ENCODE results near the gene CGRRF1. TPM values are rescaled to one million over a fixed set of nuclear protein-coding genes. Genes with fewer than 3 reads are reported as not detected.

The CGRRF1 gene
- total RNA-seq, 1 donor from 2014 or later = 18.7 TPM

- Mint-ChIP-seq H3K27me3 (ENCODE audit: unreplicated experiment) (peaks cover 4% of the 10 kb centered on the region), H3K4me1 (ENCODE audit: low read depth, unreplicated experiment) (no peaks in the 10 kb centered on the region), H3K27ac (ENCODE audit: unreplicated experiment) (no peak overlapping the region), H3K4me3 (ENCODE audit: unreplicated experiment) (no peak overlapping the region), H3K36me3 (ENCODE audit: unreplicated experiment) (peaks cover 10% of the 10 kb centered on the region), H3K9me3 (ENCODE audit: unreplicated experiment) (peaks cover 7% of the 10 kb centered on the region)
- TF ChIP-seq CTCF (IDR thresholded peaks at IDR 0.05; ENCODE audit: partially characterized antibody, unreplicated experiment) = no peak
- DNase-seq = no peak
These were observed 38.1 kb upstream of the CGRRF1 start for GRCh38 chr14:54471641-54472040.

- Mint-ChIP-seq H3K9me3 (ENCODE audit: unreplicated experiment) (peaks cover 7% of the 10 kb centered on the region), H3K27me3 (ENCODE audit: unreplicated experiment) (peaks cover 4% of the 10 kb centered on the region), H3K4me3 (ENCODE audit: unreplicated experiment) (no peak overlapping the region), H3K36me3 (ENCODE audit: unreplicated experiment) (peaks cover 7% of the 10 kb centered on the region), H3K4me1 (ENCODE audit: low read depth, unreplicated experiment) (no peaks in the 10 kb centered on the region), H3K27ac (ENCODE audit: unreplicated experiment) (no peak overlapping the region)
- DNase-seq = no peak
- no peak for TF ChIP-seq CTCF (IDR thresholded peaks at IDR 0.05; ENCODE audit: partially characterized antibody, unreplicated experiment)
These were observed 37.4 kb upstream of the CGRRF1 start for GRCh38 chr14:54472315-54472714.

GRCh38 chr14:54474232-54474793, 35.4 kb upstream of the CGRRF1 start:
- H3K9me3 Mint-ChIP-seq (ENCODE audit: unreplicated experiment) = peaks cover 2% of the 10 kb centered on the region
- no peak overlapping the region for H3K4me3 Mint-ChIP-seq (ENCODE audit: unreplicated experiment)
- H3K4me1 Mint-ChIP-seq (ENCODE audit: low read depth, unreplicated experiment) = no peaks in the 10 kb centered on the region
- TF ChIP-seq CTCF (IDR thresholded peaks at IDR 0.05; ENCODE audit: partially characterized antibody, unreplicated experiment) = no peak
- peaks cover 4% of the 10 kb centered on the region for H3K27me3 Mint-ChIP-seq (ENCODE audit: unreplicated experiment)
- DNase-seq = no peak
- no peaks in the 10 kb centered on the region for H3K36me3 Mint-ChIP-seq (ENCODE audit: unreplicated experiment)
- H3K27ac Mint-ChIP-seq (ENCODE audit: unreplicated experiment) = no peak overlapping the region

GRCh38 chr14:54475187-54475899, 34.4 kb upstream of the CGRRF1 start:
- H3K27ac Mint-ChIP-seq (ENCODE audit: unreplicated experiment) = no peak overlapping the region
- peaks cover 4% of the 10 kb centered on the region for H3K27me3 Mint-ChIP-seq (ENCODE audit: unreplicated experiment)
- no peak for TF ChIP-seq CTCF (IDR thresholded peaks at IDR 0.05; ENCODE audit: partially characterized antibody, unreplicated experiment)
- H3K9me3 Mint-ChIP-seq (ENCODE audit: unreplicated experiment) = peaks cover 2% of the 10 kb centered on the region
- H3K4me3 Mint-ChIP-seq (ENCODE audit: unreplicated experiment) = no peak overlapping the region
- H3K36me3 Mint-ChIP-seq (ENCODE audit: unreplicated experiment) = no peaks in the 10 kb centered on the region
- no peak for DNase-seq
- H3K4me1 Mint-ChIP-seq (ENCODE audit: low read depth, unreplicated experiment) = no peaks in the 10 kb centered on the region

- no peaks in the 10 kb centered on the region for H3K4me1 Mint-ChIP-seq (ENCODE audit: low read depth, unreplicated experiment)
- H3K9me3 Mint-ChIP-seq (ENCODE audit: unreplicated experiment) = peaks cover 2% of the 10 kb centered on the region
- peaks cover 3% of the 10 kb centered on the region for H3K27me3 Mint-ChIP-seq (ENCODE audit: unreplicated experiment)
- DNase-seq = no peak
- H3K27ac Mint-ChIP-seq (ENCODE audit: unreplicated experiment) = no peak overlapping the region
- no peak for TF ChIP-seq CTCF (IDR thresholded peaks at IDR 0.05; ENCODE audit: partially characterized antibody, unreplicated experiment)
- H3K4me3 Mint-ChIP-seq (ENCODE audit: unreplicated experiment) = no peak overlapping the region
- H3K36me3 Mint-ChIP-seq (ENCODE audit: unreplicated experiment) = no peaks in the 10 kb centered on the region
These were observed 33.8 kb upstream of the CGRRF1 start for GRCh38 chr14:54475911-54476310.
